Germinal center (tissue), 1 donor: Measurements from ENCODE around the gene IRF2.
A peak's percentile ranks its signal among the peaks of the same experiment; 100 is the strongest.

Experiments used
- DNase-seq: peaks from one replicate; pipeline ENCODE4 v3.0.0; 2012; ENCODE audit warnings: mixed read lengths, low spot score

Gene IRF2

DNA sequence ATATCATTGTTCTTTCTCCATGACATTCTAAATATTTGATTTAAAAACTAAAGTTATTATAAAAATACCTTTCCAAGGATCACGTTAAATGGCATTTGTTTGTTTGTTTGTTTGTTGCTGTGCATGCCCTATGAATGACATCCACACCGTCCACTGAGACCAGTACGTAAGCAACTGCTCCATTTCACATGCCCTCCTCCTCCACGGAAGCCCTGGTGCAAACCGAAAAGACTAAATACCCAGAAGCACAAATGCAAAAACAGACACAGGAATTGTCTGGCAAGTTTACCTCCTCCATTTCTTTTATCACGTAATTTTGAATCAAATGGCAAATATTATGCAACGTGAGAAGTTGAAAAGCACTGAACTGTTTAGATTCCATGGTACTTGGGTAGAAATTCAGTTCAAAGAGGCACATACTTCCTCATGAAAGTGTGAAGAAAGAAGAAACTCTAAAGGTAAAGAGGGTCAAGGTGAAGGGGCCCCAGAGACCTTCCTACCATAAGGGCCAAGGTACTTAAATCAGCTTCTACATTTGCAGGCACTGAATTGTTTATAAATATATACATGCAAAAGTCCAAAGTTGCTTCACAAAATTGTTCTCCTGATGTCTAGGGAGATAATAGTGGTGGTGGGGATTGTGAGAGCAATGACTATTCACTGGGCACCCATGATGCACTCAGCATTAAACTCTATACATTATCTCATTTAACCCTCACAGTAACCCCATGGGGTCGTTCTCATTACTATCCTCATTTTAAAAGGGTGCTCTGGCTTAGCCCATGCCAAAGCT lies 23.4 kb downstream of the IRF2 start:
- DNase-seq, result no peak

DNA sequence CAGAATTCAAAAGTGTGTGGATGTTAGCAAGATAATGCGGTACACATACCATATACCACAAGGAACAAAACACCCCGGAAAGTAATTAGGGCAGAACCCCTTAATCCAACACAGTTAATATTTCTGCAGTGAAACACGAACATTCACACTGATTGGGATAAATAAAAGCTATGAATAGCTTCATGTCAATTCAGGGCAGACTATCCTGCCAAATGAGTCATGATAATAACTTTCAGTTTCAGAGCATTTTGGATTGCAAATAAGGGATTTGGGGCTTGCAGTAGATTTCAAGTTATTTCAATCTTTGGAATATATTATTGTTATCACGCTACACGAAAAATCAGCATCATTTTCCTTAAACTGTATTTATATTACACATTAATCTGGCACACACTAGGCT lies 24.3 kb downstream of the IRF2 start:
- no peak for DNase-seq

DNA sequence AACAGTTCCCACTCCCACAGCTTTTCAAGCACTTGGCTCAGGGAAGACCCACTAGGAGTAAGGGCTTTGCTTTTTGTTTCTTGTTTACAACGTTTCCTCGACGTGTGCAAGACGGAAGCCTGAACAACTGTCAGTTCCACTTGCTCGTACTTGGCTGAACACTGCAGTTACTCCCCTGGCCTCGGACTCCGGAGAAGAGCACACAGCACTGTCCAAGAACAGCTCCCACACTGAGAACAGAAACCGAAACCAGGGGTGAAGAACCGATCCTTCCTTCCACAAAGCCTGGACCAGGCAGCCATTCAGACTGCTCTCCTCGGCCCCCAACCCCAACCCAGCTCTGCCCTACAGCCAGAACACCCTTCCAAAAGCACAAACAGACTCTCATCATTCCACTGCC lies 25.5 kb downstream of the IRF2 start:
- DNase-seq, result peak; percentile 25

DNA sequence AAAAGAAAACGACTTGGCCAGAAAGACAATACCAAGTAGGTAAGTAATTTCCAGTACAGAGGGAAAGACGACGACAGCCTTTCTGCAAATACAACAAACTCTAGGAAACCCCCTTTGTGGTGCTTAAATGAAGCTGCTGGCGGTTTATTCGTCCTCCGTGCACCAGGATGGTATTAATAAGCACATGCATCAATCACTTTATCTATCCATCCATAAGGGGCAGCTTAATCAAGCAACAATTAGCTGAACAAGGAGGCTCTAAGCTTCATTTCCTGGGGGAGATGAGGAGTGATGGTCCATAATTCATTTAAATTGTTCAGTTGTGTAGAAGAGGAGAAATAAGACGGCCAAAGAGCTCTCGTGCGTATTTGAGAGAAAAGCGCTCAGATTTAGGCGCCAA lies 26.2 kb downstream of the IRF2 start:
- DNase-seq, result no peak

DNA sequence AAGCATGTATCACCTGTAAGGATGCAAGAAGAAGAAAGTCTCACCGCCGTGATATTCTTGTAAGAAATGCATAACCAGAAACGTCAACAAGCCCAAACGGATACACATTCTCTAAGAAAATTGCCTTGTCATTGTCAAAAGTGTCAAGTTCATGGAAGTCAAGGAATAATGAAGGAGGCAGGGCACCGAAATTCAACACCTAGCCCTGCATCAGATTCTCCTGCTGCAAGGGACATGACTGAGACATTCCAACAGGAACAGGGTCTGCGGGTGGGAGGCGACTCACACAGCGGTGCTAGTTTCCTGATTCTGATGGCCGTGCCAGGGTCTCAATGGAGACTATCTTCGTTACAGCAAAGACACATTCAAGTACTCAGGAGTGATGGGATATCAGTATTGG lies 26.7 kb downstream of the IRF2 start:
- no peak for DNase-seq

DNA sequence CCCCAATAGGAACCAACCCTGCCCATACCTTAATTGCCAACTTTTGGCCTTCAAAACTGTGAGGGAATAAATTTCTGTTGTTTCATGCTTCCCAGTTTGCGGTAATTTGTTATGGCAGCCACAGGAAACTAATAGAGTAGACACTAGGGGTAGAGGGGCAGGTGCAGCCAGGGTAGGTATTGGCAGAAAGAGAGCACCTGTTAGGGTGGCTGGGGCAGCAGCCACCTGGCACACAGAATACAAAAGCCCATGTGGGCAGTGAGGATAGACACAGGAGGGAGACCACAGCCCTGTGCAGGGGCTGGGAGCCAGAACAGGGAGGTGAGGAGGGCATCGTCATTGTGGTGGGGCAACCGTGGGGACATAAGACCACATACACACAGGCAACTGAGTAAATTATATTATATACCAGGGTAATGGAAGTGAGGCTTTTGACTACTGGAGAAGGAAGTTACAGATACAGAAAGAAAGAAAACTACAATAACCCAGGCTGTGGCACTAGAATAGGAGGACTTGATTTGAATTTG lies 28.2 kb downstream of the IRF2 start:
- no peak for DNase-seq

DNA sequence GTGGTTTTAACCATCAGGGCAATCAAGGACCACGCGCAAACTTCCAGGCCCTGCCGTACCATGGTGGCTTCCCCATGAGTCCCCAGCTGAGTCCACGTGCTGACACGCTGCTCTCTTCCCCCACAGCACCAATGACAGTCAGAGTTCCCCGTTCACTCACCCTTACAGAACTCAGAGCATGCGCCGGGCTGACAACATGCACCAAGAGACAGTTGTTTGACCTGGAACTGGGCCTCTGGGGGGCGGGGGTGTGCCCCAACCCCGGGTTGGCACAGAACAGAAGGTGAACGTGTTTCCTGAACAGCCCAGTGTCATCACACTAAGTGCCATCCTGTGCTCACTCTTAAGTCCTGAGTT lies 29.4 kb downstream of the IRF2 start:
- DNase-seq, result peak; percentile 63

DNA sequence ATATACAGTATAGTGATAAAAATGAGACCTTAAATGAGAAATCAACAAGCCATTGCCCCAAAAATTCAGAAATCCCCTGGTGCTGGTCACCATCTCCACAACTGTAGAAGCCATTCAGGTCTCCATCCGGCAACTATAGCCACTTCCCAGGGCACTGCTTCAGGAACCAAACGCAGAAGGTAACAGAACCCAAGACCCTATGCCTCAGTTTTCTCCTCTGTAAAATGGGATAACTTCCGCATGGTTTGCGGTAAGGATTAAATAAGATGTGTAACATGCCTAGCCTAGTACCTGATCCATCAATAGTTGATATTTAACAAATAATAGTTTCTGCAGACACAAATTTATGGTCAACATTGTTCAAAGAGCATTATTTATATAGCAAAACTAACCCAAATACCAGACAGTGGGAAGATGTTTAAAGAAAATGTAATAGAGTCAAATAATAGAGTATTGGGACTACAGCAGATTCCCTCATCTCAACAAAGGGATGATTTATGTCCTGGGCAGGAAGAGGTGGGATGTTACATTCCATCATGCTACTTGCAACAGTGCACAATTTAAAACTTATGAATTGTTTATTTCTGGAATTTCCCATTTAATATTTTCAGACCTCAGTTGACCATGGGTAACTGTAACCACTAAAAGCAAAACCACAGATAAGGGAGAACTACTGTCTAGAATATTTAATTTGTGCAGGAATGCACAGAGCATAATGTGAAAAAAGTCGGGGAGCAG lies 30.0 kb downstream of the IRF2 start:
- no peak for DNase-seq

DNA sequence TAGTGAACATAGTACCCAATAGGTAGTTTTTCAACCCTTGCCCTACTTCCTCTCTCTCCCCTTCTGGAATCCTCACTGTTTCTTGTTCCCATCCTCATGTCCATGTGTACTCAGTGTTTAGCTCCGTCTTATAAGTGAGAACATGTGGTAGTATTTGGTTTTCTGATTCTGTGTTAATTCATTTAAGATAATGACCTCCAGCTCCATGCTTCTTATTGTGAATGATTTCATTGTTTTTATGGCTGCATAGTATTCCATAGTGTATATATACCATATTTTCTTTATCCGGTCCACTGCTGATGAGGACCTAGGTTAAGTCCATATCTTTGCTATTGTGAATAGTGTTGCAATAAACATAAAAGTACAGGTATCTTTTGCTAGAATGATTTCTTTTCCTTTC lies 31.0 kb downstream of the IRF2 start:
- DNase-seq, result no peak

DNA sequence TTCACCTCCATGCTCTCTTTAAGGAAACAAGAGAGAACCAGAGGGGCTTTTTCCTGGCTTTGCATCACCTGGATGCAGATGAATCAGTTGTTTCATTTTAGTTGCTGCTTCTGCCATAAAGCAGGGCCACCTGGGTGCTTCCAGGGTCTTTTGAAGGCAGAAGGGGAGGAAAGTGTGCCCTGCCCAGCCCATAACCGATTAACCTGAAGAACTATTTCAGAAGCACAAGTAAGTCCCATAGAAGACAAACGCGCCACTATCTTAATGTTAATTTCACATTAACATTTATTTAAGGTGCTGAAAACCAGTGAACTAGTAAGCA lies 32.1 kb downstream of the IRF2 start:
- no peak for DNase-seq

DNA sequence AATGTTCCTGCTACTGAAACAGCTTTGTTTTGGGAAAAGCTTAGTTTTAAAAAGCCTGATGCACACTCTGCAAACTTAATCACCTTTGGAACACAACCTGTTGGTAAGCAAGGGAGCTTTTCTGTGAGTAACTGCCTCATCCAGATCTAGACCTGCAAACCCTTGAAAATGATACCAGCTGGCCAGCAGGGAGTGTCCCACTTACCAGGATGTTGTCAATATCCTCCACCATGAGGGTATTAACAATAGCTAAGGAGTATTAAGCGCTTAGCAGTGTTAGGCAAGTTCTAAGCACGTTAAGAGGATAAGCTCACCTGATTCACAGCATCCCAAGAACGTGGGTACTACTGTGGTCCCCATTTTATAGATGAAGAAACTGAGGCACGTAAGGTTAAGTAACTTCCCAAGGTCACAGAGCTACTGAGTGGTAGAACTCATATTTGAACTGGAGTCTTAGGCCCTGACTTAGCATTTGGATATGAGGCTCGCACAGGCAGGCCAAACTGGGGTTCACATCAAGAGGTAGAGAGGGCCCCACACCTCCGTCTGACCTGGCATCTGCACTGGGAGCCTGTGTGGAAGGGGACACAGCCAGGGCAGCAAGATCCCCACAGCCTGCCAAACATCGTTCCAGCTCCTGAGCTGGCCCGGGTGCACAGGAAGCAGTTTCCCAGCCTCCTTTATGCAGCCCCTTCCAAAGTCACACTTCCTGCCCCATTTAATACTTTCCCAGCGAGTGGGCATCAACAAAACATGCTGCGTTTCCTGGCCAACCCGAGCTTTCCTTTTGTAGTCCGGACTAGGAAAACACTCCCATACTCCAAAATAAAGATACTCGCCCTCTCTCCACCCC lies 32.7 kb downstream of the IRF2 start:
- DNase-seq, result no peak

DNA sequence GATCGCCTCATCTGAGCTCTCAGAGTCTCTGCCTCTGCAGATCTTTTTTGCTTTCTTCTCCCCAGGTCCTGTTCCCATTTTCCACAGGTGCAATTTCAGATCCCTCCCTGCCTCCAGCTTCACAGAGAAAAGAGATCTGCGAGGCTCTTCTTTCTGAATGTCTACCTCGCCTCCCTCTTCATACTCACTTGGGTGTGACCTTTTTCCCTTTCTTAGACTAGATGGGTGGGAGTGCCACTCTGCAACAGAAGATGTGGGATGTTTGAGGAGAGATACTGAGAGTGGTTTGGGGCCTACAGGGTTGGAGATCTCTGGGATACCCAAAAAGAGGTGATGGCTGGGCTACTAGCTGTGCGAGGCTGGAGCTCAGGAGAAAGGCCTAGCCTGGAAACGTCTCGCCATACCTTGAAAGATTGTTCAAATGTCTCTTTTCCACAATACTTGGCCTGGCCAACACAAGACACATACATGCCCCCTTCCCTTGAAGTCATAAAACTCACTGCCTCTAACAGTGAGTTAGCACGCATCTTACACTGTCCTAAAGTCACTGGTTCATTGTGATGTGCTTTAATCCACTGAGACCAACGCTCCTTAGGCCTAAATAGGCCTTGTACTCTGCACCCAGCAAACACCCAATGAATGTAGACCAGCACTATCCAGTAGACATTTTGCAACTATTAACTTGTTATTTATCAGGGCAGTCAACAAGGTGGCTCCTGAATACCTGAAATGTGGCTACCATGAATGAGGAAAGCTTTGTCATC lies 33.6 kb downstream of the IRF2 start:
- no peak for DNase-seq

DNA sequence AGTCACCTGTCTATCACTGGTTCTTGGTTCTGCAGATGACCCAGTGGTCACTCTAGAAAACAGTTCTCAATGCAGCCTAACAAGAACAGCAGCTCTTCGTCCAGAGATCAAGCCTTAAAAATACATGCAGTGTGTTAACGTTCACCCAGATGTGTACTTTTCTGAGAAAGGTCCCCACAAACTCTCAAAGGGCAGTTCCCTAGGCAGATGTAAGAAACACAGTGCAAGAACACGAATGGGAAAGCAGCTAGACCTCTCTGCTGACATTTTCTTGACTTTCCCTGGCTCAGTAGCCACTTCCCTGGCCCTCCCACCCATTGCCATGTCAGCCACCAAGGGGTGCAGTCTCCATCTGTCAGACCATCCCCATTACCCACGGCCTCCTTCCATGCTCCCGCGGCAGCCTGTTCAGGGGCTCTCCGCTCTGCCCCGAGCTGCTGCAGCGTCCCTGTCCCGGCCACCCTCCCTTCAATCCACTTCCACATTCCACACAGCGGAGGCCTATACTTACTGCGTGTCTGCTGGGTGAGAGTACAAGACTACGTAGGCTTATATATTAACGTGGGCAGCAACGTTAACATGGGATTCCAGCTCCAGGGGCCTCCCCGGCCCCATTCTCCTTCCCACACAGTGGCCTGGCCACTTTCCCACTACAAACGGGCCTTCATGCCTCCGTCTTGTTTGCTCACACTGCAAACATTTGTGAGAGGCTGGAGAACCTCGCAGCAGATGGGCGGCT lies 34.3 kb downstream of the IRF2 start:
- DNase-seq, result no peak

DNA sequence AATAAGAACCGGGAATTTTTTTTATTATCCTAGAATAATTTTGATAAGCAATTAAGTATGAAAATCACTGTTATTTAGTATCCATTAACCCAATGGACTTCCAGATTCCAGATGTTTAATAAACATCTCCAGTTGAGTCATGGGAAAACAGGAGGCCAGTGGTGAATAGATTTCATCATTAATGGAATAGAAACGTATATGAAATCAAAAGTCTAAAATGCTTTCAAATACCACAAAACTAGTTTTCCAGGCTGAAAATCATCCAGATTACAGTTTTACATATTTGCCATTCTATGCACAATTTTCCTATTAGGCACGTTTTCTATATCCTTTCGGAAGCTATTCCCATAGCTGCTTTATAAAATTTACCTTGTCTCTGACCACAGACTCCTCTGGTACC lies 35.0 kb downstream of the IRF2 start:
- DNase-seq, result no peak

DNA sequence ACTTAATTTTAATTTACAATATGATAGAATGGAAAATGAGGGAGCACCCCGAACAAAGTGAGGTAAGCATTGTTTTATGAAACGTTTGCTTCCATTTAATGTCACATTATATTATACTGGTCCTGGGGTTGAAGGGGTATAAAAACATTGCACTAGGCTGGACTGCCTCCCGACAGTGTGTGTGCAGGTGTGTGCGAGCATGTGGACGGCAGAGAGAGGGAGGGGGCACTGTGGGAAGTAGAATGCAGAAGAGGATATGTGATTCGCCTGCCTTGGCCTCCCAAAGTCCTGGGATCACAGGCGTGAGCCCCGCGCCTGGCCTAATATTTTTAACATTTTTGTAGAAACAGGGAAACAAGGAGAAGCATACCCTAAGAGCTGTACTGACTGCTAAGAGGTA lies 36.0 kb downstream of the IRF2 start:
- no peak for DNase-seq

DNA sequence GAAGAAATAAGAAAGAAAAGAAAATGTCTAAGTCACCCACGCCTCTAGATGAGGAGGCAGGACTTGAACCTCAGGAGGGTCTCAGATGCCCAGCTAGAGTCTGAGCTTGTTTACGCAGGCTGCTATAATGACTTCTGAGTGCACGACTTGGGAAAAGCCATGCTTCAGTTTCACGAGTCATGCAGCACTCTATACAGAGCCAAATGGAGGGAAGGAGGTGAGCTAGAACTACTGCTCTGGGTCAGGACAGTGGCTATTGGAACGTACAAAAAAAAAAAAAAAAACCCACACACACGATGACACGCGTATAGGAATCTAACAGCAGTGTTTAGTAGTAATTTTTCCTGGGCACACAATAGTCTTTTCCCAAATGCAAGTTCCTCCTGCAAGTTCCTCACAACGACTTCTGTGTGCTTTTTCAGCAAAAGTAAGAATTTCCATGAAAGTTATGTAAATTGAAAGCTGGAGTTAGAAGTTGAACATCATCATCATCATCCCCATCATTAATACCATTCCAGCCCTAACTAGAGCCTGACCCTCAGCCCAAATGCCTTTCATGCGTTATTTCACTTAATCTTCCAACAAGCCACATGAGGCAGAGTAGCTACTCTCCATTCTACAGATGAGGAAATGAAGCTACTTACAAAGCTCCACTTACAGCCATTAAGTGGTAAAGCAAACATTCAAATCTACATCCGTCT lies 36.6 kb downstream of the IRF2 start:
- DNase-seq, result peak; percentile 17

DNA sequence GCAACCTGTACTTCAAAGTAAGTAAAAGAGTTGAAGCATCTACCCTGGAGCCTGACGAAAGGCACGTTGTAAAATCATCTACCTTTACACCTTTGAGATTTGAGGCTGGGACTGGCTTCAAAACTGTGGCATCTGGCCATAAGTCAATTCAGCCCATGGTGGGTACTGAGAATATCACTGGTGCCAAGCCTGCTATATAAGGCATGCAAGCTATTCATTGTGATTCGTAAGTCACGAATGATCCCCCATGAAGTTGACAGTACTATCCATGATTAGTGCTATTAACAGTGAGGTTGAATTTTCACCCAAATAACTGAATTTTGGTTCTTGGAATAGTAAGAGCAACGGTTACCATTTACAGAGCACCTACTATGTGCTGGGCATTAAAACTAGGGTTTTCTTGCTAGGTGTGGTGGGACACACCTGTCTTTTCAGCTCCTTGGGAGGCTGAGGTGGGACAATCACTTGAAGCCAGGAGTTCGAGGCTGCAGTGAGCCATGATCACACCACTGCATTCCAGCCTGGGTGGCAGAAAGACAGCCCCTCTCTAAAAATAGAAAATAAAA lies 39.8 kb downstream of the IRF2 start:
- no peak for DNase-seq

DNA sequence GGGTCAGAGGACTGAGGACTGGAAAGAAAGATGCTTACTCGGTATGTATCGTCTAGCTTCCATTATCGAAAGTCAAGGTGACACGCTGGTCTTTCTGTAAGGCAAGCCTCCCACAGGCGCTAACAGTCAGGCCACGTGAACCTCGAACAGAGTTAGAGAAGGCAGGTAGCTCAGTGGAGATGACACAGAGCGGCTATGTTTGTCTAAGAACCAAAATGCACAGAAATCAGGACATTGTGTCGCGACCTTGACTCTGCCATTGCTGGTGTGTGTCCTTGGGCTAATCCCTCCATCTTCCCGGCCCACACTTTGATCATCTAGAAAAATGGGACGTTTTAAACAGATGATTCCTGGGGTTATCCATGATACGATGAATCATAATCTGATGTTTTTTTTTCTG lies 40.3 kb downstream of the IRF2 start:
- no peak for DNase-seq

DNA sequence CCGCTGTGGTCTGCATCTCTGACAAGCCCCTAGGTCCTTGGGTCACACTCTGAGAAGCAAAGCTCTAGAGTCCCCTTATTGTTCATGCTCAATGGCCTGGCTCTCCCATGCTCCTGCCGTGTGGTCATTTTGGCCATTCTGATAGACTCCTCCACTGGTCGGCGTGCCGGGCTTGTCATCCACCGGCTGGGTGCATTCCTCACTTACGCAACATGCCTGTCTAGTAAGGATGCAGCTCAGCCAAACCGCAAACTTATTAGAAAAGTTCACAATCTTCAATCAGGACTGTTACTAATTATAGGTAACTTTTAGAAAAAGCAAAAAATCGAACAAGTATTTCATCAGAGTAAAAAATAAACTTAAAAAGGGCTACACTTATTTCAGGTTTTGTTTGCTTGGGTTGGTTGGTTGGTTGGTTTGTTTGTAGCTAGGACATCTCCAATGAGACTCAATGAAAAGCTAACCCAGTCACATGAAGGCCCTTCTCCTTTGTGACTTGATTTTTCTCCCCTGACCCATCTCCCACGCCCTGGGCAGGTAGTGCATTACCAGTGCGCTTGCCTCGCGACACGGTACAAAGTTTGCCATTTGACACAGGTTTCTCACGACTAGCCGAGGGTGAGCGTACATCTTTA lies 41.0 kb downstream of the IRF2 start:
- no peak for DNase-seq
